ENCODE measurements around the gene PHLDA3. TPM values are rescaled to one million over a fixed set of nuclear protein-coding genes. Genes with fewer than 3 reads are reported as not detected.

Gene PHLDA3
- total RNA-seq, 5 donors from 2014 or later (not counting 1 experiment from before 2014, with no cell fraction given) = 0.83 to 5.8 (median 3.6) TPM

GRCh38 chr1:201465698-201466290 lies 3.2 kb downstream of the PHLDA3 start:
- Mint-ChIP-seq H3K9me3 (no peaks in the 10 kb centered on the region), H3K27me3 (peaks cover 18 to 34% of the 10 kb centered on the region in 2 donors), H3K4me1 (peaks cover 6 to 17% (median 11%) of the 10 kb centered on the region in 3 donors), H3K4me3 (peak overlapping the region in 1 of 3 donors; percentile 10), H3K36me3 (no peaks in the 10 kb centered on the region), H3K27ac (no peak overlapping the region)
- ATAC-seq (replicated peaks in 1 of 4) (no peak), DNase-seq (no peak)
- H3K4me3 ChIP-seq (ENCODE audit: control insufficient read depth in 1 of 2, extremely low read depth in 1 of 2, low read length in 1 of 2) = no peak overlapping the region
- ChIA-PET POLR2A (no interaction called here), CTCF (interaction anchor here (0.7 to 1.3 kb wide), 2 partner anchors 17 to 47 kb away, joined by 3 to 5 read pairs; no protein-coding TSS in a partner anchor)
- H3K27me3 ChIP-seq (replicated peaks in 1 of 2; ENCODE audit: control insufficient read depth in 2 of 2, extremely low read depth in 1 of 2, insufficient read depth in 2 of 2, low read length in 1 of 2) = peaks cover 0 to 40% of the 10 kb centered on the region in 2 experiments
- 87% methylated on average over 5 of the region's 9 CpGs for WGBS (ENCODE audit: insufficient coverage)
- H3K27ac ChIP-seq (ENCODE audit: low read length) = no peak overlapping the region
- H3K36me3 ChIP-seq (ENCODE audit: control insufficient read depth in 2 of 2, extremely low read depth in 1 of 2, insufficient read depth in 1 of 2, low read length in 1 of 2) = no peaks in the 10 kb centered on the region
- H3K4me1 ChIP-seq (ENCODE audit: control insufficient read depth in 1 of 2, extremely low read depth in 1 of 2, insufficient read depth in 2 of 2, low read length in 2 of 2) = peaks cover 0 to 7% of the 10 kb centered on the region in 2 experiments
- H3K9me3 ChIP-seq = no peaks in the 10 kb centered on the region

DNA sequence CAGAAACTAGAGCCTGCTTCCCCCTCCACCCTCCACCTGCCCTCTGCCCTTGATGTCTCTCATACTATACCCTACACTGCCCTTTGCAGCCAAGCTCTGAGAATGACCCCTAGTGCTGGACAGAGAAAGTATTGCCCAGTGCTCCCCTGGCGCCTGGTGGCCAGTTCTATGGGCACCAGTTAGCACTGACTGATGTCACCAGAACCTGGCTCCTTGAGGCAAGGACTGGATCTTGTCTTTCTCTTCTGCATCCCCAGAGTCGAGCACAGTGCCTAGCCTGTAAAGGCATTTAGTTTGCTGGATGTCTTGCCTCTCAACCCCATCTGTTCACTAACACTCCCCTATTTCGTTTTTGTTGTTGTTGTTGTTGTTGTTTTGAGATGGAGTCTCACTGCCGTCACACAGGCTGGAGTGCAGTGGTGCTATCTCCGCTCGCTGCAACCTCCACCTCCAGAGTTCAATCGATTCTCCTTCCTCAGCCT lies 5.9 kb downstream of the PHLDA3 start:
- H3K4me1 ChIP-seq (ENCODE audit: control insufficient read depth in 1 of 2, extremely low read depth in 1 of 2, insufficient read depth in 2 of 2, low read length in 2 of 2) = no peaks in the 10 kb centered on the region
- ATAC-seq (replicated peaks in 1 of 4) (no peak), DNase-seq (no peak)
- Mint-ChIP-seq H3K36me3 (no peaks in the 10 kb centered on the region), H3K27me3 (peaks cover 5 to 15% of the 10 kb centered on the region in 2 donors), H3K4me3 (no peak overlapping the region), H3K4me1 (peaks cover 0 to 5% (median 0%) of the 10 kb centered on the region in 3 donors), H3K27ac (peak overlapping the region in 1 of 2 donors; percentile 16), H3K9me3 (no peaks in the 10 kb centered on the region)
- ChIA-PET POLR2A (no interaction called here), CTCF (no interaction called here)
- H3K4me3 ChIP-seq (ENCODE audit: control insufficient read depth in 1 of 2, extremely low read depth in 1 of 2, low read length in 1 of 2) = no peak overlapping the region
- H3K36me3 ChIP-seq (ENCODE audit: control insufficient read depth in 2 of 2, extremely low read depth in 1 of 2, insufficient read depth in 1 of 2, low read length in 1 of 2) = no peaks in the 10 kb centered on the region
- H3K27me3 ChIP-seq (replicated peaks in 1 of 2; ENCODE audit: control insufficient read depth in 2 of 2, extremely low read depth in 1 of 2, insufficient read depth in 2 of 2, low read length in 1 of 2) = peaks cover 0 to 30% of the 10 kb centered on the region in 2 experiments
- no peaks in the 10 kb centered on the region for H3K9me3 ChIP-seq
- WGBS (ENCODE audit: insufficient coverage) = 80% methylated on average over 1 of the region's 7 CpGs
- no peak overlapping the region for H3K27ac ChIP-seq (ENCODE audit: low read length)

- Mint-ChIP-seq H3K27me3 (peaks cover 0 to 10% of the 10 kb centered on the region in 2 donors), H3K4me3 (no peak overlapping the region), H3K36me3 (no peaks in the 10 kb centered on the region), H3K27ac (no peak overlapping the region), H3K9me3 (no peaks in the 10 kb centered on the region), H3K4me1 (no peaks in the 10 kb centered on the region)
- Histone ChIP-seq H3K27me3 (replicated peaks in 1 of 2; ENCODE audit: control insufficient read depth in 2 of 2, extremely low read depth in 1 of 2, insufficient read depth in 2 of 2, low read length in 1 of 2) (peaks cover 0 to 22% of the 10 kb centered on the region in 2 experiments), H3K9me3 (no peaks in the 10 kb centered on the region), H3K27ac (ENCODE audit: low read length) (no peak overlapping the region), H3K36me3 (ENCODE audit: control insufficient read depth in 2 of 2, extremely low read depth in 1 of 2, insufficient read depth in 1 of 2, low read length in 1 of 2) (no peaks in the 10 kb centered on the region), H3K4me1 (ENCODE audit: control insufficient read depth in 1 of 2, extremely low read depth in 1 of 2, insufficient read depth in 2 of 2, low read length in 2 of 2) (no peaks in the 10 kb centered on the region), H3K4me3 (ENCODE audit: control insufficient read depth in 1 of 2, extremely low read depth in 1 of 2, low read length in 1 of 2) (no peak overlapping the region)
- ChIA-PET CTCF (interaction anchor here in 1 of 2 donors (0.6 kb wide), 1 partner anchor 50 kb away, joined by 16 read pairs; no protein-coding TSS in a partner anchor), POLR2A (no interaction called here)
- ATAC-seq (replicated peaks in 1 of 4) (no peak), DNase-seq (no peak)
- WGBS (ENCODE audit: insufficient coverage) = 85% methylated on average over 11 of the region's 13 CpGs
These were observed 7.1 kb downstream of the PHLDA3 start for GRCh38 chr1:201461645-201462441.

- ChIA-PET POLR2A (no interaction called here), CTCF (interaction anchor here in 1 of 2 donors (0.6 kb wide), 1 partner anchor 373 kb away, joined by 3 read pairs; no protein-coding TSS in a partner anchor)
- no peaks in the 10 kb centered on the region for H3K36me3 ChIP-seq (ENCODE audit: control insufficient read depth in 2 of 2, extremely low read depth in 1 of 2, insufficient read depth in 1 of 2, low read length in 1 of 2)
- no peaks in the 10 kb centered on the region for H3K36me3 Mint-ChIP-seq
- H3K9me3 Mint-ChIP-seq = no peaks in the 10 kb centered on the region
- WGBS (ENCODE audit: insufficient coverage) = 92% methylated on average over 5 of the region's 8 CpGs
- peaks cover 0 to 7% of the 10 kb centered on the region in 2 donors for H3K27me3 Mint-ChIP-seq
- H3K27ac Mint-ChIP-seq = no peak overlapping the region
- no peak overlapping the region for H3K27ac ChIP-seq (ENCODE audit: low read length)
- H3K4me3 ChIP-seq (ENCODE audit: control insufficient read depth in 1 of 2, extremely low read depth in 1 of 2, low read length in 1 of 2) = no peak overlapping the region
- peaks cover 0 to 21% of the 10 kb centered on the region in 2 experiments for H3K27me3 ChIP-seq (replicated peaks in 1 of 2; ENCODE audit: control insufficient read depth in 2 of 2, extremely low read depth in 1 of 2, insufficient read depth in 2 of 2, low read length in 1 of 2)
- no peaks in the 10 kb centered on the region for H3K9me3 ChIP-seq
- DNase-seq = no peak
- ATAC-seq (replicated peaks in 1 of 4) = no peak
- no peaks in the 10 kb centered on the region for H3K4me1 ChIP-seq (ENCODE audit: control insufficient read depth in 1 of 2, extremely low read depth in 1 of 2, insufficient read depth in 2 of 2, low read length in 2 of 2)
- H3K4me1 Mint-ChIP-seq = no peaks in the 10 kb centered on the region
- H3K4me3 Mint-ChIP-seq = no peak overlapping the region
These were observed 8.0 kb downstream of the PHLDA3 start for GRCh38 chr1:201460814-201461644.

GRCh38 chr1:201459775-201460174 lies 9.2 kb downstream of the PHLDA3 start:
- no peak overlapping the region for H3K4me3 Mint-ChIP-seq
- POLR2A ChIA-PET = no interaction called here
- 81% methylated on average over 5 of the region's 5 CpGs for WGBS (ENCODE audit: insufficient coverage)

GRCh38 chr1:201459052-201459451 lies 9.9 kb downstream of the PHLDA3 start:
- H3K9me3 ChIP-seq = no peaks in the 10 kb centered on the region
- Mint-ChIP-seq H3K4me3 (no peak overlapping the region), H3K4me1 (peaks cover 0 to 4% (median under 1%) of the 10 kb centered on the region in 3 donors), H3K27ac (no peak overlapping the region), H3K9me3 (no peaks in the 10 kb centered on the region), H3K36me3 (no peaks in the 10 kb centered on the region), H3K27me3 (peaks cover 0 to 2% of the 10 kb centered on the region in 2 donors)
- no peak overlapping the region for H3K27ac ChIP-seq (ENCODE audit: low read length)
- H3K4me3 ChIP-seq (ENCODE audit: control insufficient read depth in 1 of 2, extremely low read depth in 1 of 2, low read length in 1 of 2) = no peak overlapping the region
- no peaks in the 10 kb centered on the region for H3K36me3 ChIP-seq (ENCODE audit: control insufficient read depth in 2 of 2, extremely low read depth in 1 of 2, insufficient read depth in 1 of 2, low read length in 1 of 2)
- peaks cover 0 to 20% of the 10 kb centered on the region in 2 experiments for H3K27me3 ChIP-seq (replicated peaks in 1 of 2; ENCODE audit: control insufficient read depth in 2 of 2, extremely low read depth in 1 of 2, insufficient read depth in 2 of 2, low read length in 1 of 2)
- DNase-seq = no peak
- POLR2A ChIA-PET = no interaction called here
- CTCF ChIA-PET = no interaction called here
- H3K4me1 ChIP-seq (ENCODE audit: control insufficient read depth in 1 of 2, extremely low read depth in 1 of 2, insufficient read depth in 2 of 2, low read length in 2 of 2) = no peaks in the 10 kb centered on the region
- no CpG with 5 or more reads among the region's 3 CpGs for WGBS (ENCODE audit: insufficient coverage)
- ATAC-seq (replicated peaks in 1 of 4) = no peak

More at GRCh38 chr1:201459775-201460174, 9.2 kb downstream of the PHLDA3 start:
- Histone ChIP-seq H3K4me1 (ENCODE audit: control insufficient read depth in 1 of 2, extremely low read depth in 1 of 2, insufficient read depth in 2 of 2, low read length in 2 of 2) (no peaks in the 10 kb centered on the region), H3K36me3 (ENCODE audit: control insufficient read depth in 2 of 2, extremely low read depth in 1 of 2, insufficient read depth in 1 of 2, low read length in 1 of 2) (no peaks in the 10 kb centered on the region), H3K27me3 (replicated peaks in 1 of 2; ENCODE audit: control insufficient read depth in 2 of 2, extremely low read depth in 1 of 2, insufficient read depth in 2 of 2, low read length in 1 of 2) (peaks cover 0 to 20% of the 10 kb centered on the region in 2 experiments), H3K9me3 (no peaks in the 10 kb centered on the region), H3K4me3 (ENCODE audit: control insufficient read depth in 1 of 2, extremely low read depth in 1 of 2, low read length in 1 of 2) (no peak overlapping the region), H3K27ac (ENCODE audit: low read length) (no peak overlapping the region)
- ATAC-seq (replicated peaks in 1 of 4) (no peak), DNase-seq (no peak)
- Mint-ChIP-seq H3K4me1 (no peaks in the 10 kb centered on the region), H3K27me3 (peaks cover 0 to 2% of the 10 kb centered on the region in 2 donors), H3K36me3 (no peaks in the 10 kb centered on the region), H3K9me3 (no peaks in the 10 kb centered on the region), H3K27ac (no peak overlapping the region)
- CTCF ChIA-PET = no interaction called here
